Neuronal stem cell (in vitro differentiated cells): Measurements from ENCODE around the gene ZNF384.
A peak's percentile ranks its signal among the peaks of the same experiment; 100 is the strongest.

Experiments used
- DNase-seq: peaks from one replicate; pipeline ENCODE4 v3.0.0-alpha.2; 2013; ENCODE audit warnings: low spot score
- H2AFZ ChIP-seq: one replicate; pipeline ENCODE4 v1.6.1; 2013; ENCODE audit warnings: mild to moderate bottlenecking, low read length, inconsistent platforms
- H2AK5ac ChIP-seq: 2 replicates; pipeline ENCODE4 v1.6.1; 2013; ENCODE audit warnings: low read depth, mild to moderate bottlenecking, inconsistent platforms, low read length, moderate library complexity, mixed read lengths
- H2BK120ac ChIP-seq: 2 replicates; pipeline ENCODE4 v1.6.1; 2013; ENCODE audit warnings: low read depth, mild to moderate bottlenecking, inconsistent platforms, low read length, moderate library complexity, mixed read lengths
- H2BK12ac ChIP-seq: one replicate; pipeline ENCODE4 v1.6.1; 2013; ENCODE audit warnings: low read length, inconsistent platforms
- H2BK15ac ChIP-seq: 2 replicates; pipeline ENCODE4 v1.6.1; 2013; ENCODE audit warnings: mild to moderate bottlenecking, low read length, inconsistent platforms, mixed read lengths
- H2BK5ac ChIP-seq: one replicate; pipeline ENCODE4 v1.6.1; 2013; ENCODE audit warnings: inconsistent platforms, mild to moderate bottlenecking, low read length, moderate library complexity
- H3K14ac ChIP-seq: one replicate; pipeline ENCODE4 v1.6.1; 2013; ENCODE audit warnings: low read length, inconsistent platforms
- H3K18ac ChIP-seq: 2 replicates; pipeline ENCODE4 v1.6.1; 2013; ENCODE audit warnings: low read length, inconsistent platforms
- H3K23ac ChIP-seq: 2 replicates; pipeline ENCODE4 v1.6.1; 2013; ENCODE audit warnings: low read depth, mild to moderate bottlenecking, mixed read lengths, low read length, inconsistent platforms; ENCODE audit not compliant: poor library complexity
- H3K27ac ChIP-seq: replicated peaks from 3 replicates; pipeline ENCODE4 v1.5.1; 2013; ENCODE audit warnings: low read length, inconsistent platforms
- H3K27me3 ChIP-seq, 3 experiments: 2 replicates each; pipeline ENCODE4 v1.6.1; 2013; ENCODE audit warnings: low read length in 3 of 3, mild to moderate bottlenecking in 2 of 3, inconsistent platforms in 1 of 3, low read depth in 1 of 3, mixed read lengths in 1 of 3, moderate library complexity in 1 of 3; ENCODE audit not compliant: control insufficient read depth in 3 of 3, insufficient read depth in 3 of 3
- H3K36me3 ChIP-seq, 2 donors: replicated peaks in 1 of 2; 2 replicates each; pipeline ENCODE4 v1.6.1; 2013; ENCODE audit warnings: low read length in 2 of 2; ENCODE audit not compliant: control insufficient read depth in 2 of 2, insufficient read depth in 2 of 2
- H3K4ac ChIP-seq: 2 replicates; pipeline ENCODE4 v1.6.1; 2013; ENCODE audit warnings: inconsistent platforms, mild to moderate bottlenecking, low read length, moderate library complexity
- H3K4me1 ChIP-seq, 2 donors: 1 replicate in 1 of 2; 2 replicates in 1 of 2; pipeline ENCODE4 v1.6.1; 2013; ENCODE audit warnings: low read length in 2 of 2, low read depth in 1 of 2; ENCODE audit not compliant: control insufficient read depth in 2 of 2, insufficient read depth in 1 of 2
- H3K4me2 ChIP-seq: one replicate; pipeline ENCODE4 v1.6.1; 2013; ENCODE audit warnings: mild to moderate bottlenecking, low read length, inconsistent platforms; ENCODE audit not compliant: insufficient read depth, poor library complexity, severe bottlenecking
- H3K4me3 ChIP-seq, 2 donors: 2 replicates each; pipeline ENCODE4 v1.5.1; 2013; ENCODE audit warnings: low read length in 2 of 2, mild to moderate bottlenecking in 2 of 2, inconsistent platforms in 1 of 2, moderate library complexity in 1 of 2
- H3K79me1 ChIP-seq: one replicate; pipeline ENCODE4 v1.6.1; 2013; ENCODE audit warnings: low read depth, mild to moderate bottlenecking, inconsistent platforms, low read length, moderate library complexity
- H3K9ac ChIP-seq: one replicate; pipeline ENCODE4 v1.6.1; 2013; ENCODE audit warnings: mild to moderate bottlenecking, low read depth, low read length, inconsistent platforms; ENCODE audit not compliant: poor library complexity
- H3K9me3 ChIP-seq, 2 donors: replicated peaks in 1 of 2; 2 replicates each; pipeline versions ENCODE3 to v1.6.1; 2013; ENCODE audit warnings: low read length in 2 of 2, mild to moderate bottlenecking in 2 of 2, inconsistent platforms in 1 of 2, low read depth in 1 of 2, mixed read lengths in 1 of 2, moderate library complexity in 1 of 2; ENCODE audit not compliant: control insufficient read depth in 2 of 2, insufficient read depth in 1 of 2
- H4K8ac ChIP-seq: one replicate; pipeline ENCODE4 v1.6.1; 2013; ENCODE audit warnings: low read depth, mild to moderate bottlenecking, inconsistent platforms, low read length, moderate library complexity
- H4K91ac ChIP-seq: one replicate; pipeline ENCODE4 v1.6.1; 2013; ENCODE audit warnings: low read length, low read depth, mild to moderate bottlenecking, inconsistent platforms; ENCODE audit not compliant: poor library complexity
- WGBS, 2 donors: extraction: QIAGEN DNeasy Blood & Tissue Kit; methylation state at CpG; one replicate each; pipeline ENCODE4 v1.1.7; 2013; ENCODE audit warnings: missing lambda C conversion rate in 2 of 2, mixed read lengths in 1 of 2; ENCODE audit not compliant: insufficient read length in 2 of 2, insufficient replicate concordance in 1 of 2; ENCODE audit errors: extremely low coverage in 2 of 2; 5-methylcytosine and 5-hydroxymethylcytosine counted together

The ZNF384 gene

GRCh38 chr12:6643569-6644256, 45.5 kb downstream of the ZNF384 start:
- no peak for DNase-seq
- Histone ChIP-seq H3K79me1 (peaks cover 2% of the 10 kb centered on the region), H4K91ac (no peak overlapping the region), H3K36me3 (peaks cover 2 to 21% of the 10 kb centered on the region in 2 donors), H3K4me3 (no peak overlapping the region), H3K23ac (no peak overlapping the region), H3K27me3 (no peaks in the 10 kb centered on the region), H3K27ac (no peak overlapping the region), H2BK5ac (no peak overlapping the region), H3K14ac (no peak overlapping the region), H2BK15ac (no peak overlapping the region), H2AK5ac (no peak overlapping the region), H2BK120ac (no peak overlapping the region), H4K8ac (no peak overlapping the region), H3K4me2 (no peak overlapping the region), H3K9ac (no peak overlapping the region), H2AFZ (no peak overlapping the region), H3K18ac (no peak overlapping the region), H3K4ac (no peak overlapping the region), H3K9me3 (peaks cover 4 to 39% of the 10 kb centered on the region in 2 donors), H3K4me1 (no peaks in the 10 kb centered on the region), H2BK12ac (no peak overlapping the region)
- no CpG with 5 or more reads among the region's 6 CpGs for WGBS, 2 donors

GRCh38 chr12:6641131-6641530, 48.0 kb downstream of the ZNF384 start:
- Histone ChIP-seq H2BK120ac (no peak overlapping the region), H3K9me3 (peaks cover 4 to 27% of the 10 kb centered on the region in 2 donors), H3K4me1 (no peaks in the 10 kb centered on the region), H3K27me3 (no peaks in the 10 kb centered on the region), H3K4ac (no peak overlapping the region), H2BK12ac (no peak overlapping the region), H3K4me3 (no peak overlapping the region), H2BK15ac (no peak overlapping the region), H3K36me3 (peaks cover 0 to under 1% of the 10 kb centered on the region in 2 donors), H3K79me1 (peaks cover 2% of the 10 kb centered on the region), H3K23ac (no peak overlapping the region), H3K27ac (no peak overlapping the region), H4K8ac (no peak overlapping the region), H3K9ac (no peak overlapping the region), H4K91ac (no peak overlapping the region), H3K14ac (no peak overlapping the region), H2AK5ac (no peak overlapping the region), H3K18ac (no peak overlapping the region), H2BK5ac (no peak overlapping the region), H2AFZ (no peak overlapping the region), H3K4me2 (no peak overlapping the region)
- no peak for DNase-seq
- no CpG with 5 or more reads among the region's 4 CpGs for WGBS, 2 donors

- no peak overlapping the region for H3K4ac ChIP-seq
- no peak overlapping the region for H4K91ac ChIP-seq
- no peak overlapping the region for H3K27ac ChIP-seq
- H3K4me1 ChIP-seq = peaks cover 0 to 3% of the 10 kb centered on the region in 2 donors
- H2BK5ac ChIP-seq = no peak overlapping the region
- no peak for DNase-seq
- H3K9me3 ChIP-seq = peaks cover 4 to 26% of the 10 kb centered on the region in 2 donors
- H2AFZ ChIP-seq = no peak overlapping the region
- no peak overlapping the region for H2BK15ac ChIP-seq
- no peaks in the 10 kb centered on the region for H3K36me3 ChIP-seq
- no peak overlapping the region for H3K9ac ChIP-seq
- H3K4me2 ChIP-seq = no peak overlapping the region
- no peak overlapping the region for H3K4me3 ChIP-seq
- no peaks in the 10 kb centered on the region for H3K27me3 ChIP-seq
- H3K23ac ChIP-seq = peak overlapping the region; percentile 20
- no peak overlapping the region for H2AK5ac ChIP-seq
- no peak overlapping the region for H2BK120ac ChIP-seq
- no peak overlapping the region for H4K8ac ChIP-seq
- no CpG with 5 or more reads among the region's 4 CpGs for WGBS, 2 donors
- peaks cover 2% of the 10 kb centered on the region for H3K79me1 ChIP-seq
- H3K18ac ChIP-seq = peak overlapping the region; percentile 13
- H2BK12ac ChIP-seq = no peak overlapping the region
- H3K14ac ChIP-seq = no peak overlapping the region
Observed at GRCh38 chr12:6640497-6640896, 48.7 kb downstream of the ZNF384 start.

GRCh38 chr12:6639151-6639801, 49.9 kb downstream of the ZNF384 start:
- Histone ChIP-seq H3K4me3 (no peak overlapping the region), H2BK5ac (no peak overlapping the region), H2BK12ac (no peak overlapping the region), H4K8ac (no peak overlapping the region), H4K91ac (no peak overlapping the region), H2AFZ (no peak overlapping the region), H3K79me1 (peaks cover 2% of the 10 kb centered on the region), H3K27me3 (no peaks in the 10 kb centered on the region), H3K9me3 (peaks cover 4 to 17% of the 10 kb centered on the region in 2 donors), H3K4me2 (no peak overlapping the region), H3K9ac (no peak overlapping the region), H3K36me3 (no peaks in the 10 kb centered on the region), H3K4me1 (peaks cover 0 to 8% of the 10 kb centered on the region in 2 donors), H2BK120ac (no peak overlapping the region), H3K18ac (no peak overlapping the region), H3K27ac (no peak overlapping the region), H2AK5ac (no peak overlapping the region), H3K14ac (no peak overlapping the region), H3K23ac (no peak overlapping the region), H3K4ac (peak overlapping the region; percentile 6), H2BK15ac (peak overlapping the region; percentile 61)
- no CpG with 5 or more reads among the region's 11 CpGs for WGBS, 2 donors
- no peak for DNase-seq
